ENCODE results near the gene RAD51B. TPM values are rescaled to one million over a fixed set of nuclear protein-coding genes. Genes with fewer than 3 reads are reported as not detected.
"Not testable (repeated sequence)": the region's sequence is repeated elsewhere in the genome, so short reads cannot be mapped to it uniquely, and the experiment has no call there.

The RAD51B gene
- total and polyA plus RNA-seq, 8 donors = 10.8 to 18.3 (median 14.1) TPM

DNA sequence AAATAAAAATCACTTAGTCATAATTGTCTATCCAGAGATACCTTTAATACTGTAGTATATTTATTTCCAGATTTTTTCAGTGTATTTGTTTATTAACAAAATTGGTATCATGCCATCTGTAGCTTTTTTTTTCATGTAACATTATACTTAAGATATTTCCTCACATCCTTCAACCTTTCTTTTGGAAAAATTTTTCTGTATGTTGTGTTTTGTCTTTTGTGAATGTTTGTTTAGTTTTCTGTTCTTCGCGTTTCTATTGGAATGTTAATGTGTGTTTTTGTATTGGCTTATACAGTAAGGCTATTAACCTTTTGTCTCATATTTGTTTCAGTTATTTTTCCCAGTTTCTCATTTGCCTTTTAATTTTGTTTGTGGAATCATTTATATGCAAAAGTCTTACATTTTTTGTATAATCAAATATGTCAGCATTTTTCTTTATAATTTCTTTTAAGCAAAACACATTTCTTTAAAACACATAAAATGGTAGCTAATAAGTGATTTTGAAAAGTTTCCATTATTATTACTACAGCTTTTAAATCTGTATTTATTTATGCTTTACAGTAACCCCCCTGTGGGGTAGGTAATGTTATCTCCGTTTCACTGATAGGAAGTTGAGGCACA is 433.7 kb downstream of the RAD51B start:
- Histone ChIP-seq H3K36me3 (no peaks in the 10 kb centered on the region), H3K9me3 (no peaks in the 10 kb centered on the region), H3K27me3 (no peaks in the 10 kb centered on the region), H3K4me3 (no peak overlapping the region), H3K4me1 (peaks cover 22 to 34% of the 10 kb centered on the region in 2 donors), H3K27ac (peak overlapping the region in 1 of 2 donors; percentile 15)
- ATAC-seq (no peak), DNase-seq (no peak)
- TF ChIP-seq, protein P1, sequence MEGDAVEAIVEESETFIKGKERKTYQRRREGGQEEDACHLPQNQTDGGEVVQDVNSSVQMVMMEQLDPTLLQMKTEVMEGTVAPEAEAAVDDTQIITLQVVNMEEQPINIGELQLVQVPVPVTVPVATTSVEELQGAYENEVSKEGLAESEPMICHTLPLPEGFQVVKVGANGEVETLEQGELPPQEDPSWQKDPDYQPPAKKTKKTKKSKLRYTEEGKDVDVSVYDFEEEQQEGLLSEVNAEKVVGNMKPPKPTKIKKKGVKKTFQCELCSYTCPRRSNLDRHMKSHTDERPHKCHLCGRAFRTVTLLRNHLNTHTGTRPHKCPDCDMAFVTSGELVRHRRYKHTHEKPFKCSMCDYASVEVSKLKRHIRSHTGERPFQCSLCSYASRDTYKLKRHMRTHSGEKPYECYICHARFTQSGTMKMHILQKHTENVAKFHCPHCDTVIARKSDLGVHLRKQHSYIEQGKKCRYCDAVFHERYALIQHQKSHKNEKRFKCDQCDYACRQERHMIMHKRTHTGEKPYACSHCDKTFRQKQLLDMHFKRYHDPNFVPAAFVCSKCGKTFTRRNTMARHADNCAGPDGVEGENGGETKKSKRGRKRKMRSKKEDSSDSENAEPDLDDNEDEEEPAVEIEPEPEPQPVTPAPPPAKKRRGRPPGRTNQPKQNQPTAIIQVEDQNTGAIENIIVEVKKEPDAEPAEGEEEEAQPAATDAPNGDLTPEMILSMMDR (IDR thresholded peaks at IDR 0.05) = no peak
- intact Hi-C loops (cut with DNase I) = no loop called here

DNA sequence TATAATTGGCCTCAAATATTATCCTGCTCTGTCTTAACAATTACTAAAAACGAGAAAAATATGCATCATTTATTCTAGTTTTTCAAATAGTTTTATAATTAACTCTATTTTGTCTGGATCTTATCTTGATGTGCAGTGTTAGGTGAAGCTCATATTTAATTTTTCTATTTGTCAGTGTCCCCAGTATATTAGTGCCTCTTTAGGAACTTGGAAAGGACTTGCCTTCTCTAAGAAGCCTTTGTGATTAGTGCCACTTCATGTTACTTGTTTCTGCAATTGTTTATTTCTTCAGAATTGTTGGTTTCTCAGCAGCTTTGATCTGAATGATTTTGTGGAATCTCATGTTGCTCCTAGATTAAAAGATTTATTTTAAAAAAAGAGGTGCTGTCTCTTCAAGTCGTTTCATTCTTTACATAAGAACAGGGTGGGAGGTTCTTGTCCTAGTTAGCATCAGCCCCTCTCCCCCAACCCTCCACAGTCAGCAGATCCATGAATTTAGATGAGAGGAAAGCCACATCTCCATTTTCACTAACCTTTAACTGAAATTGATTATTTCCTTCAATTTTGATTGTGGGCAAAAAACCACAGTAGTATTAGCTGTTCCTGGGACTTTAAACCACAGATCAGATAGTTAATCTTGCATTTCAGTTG is 434.4 kb downstream of the RAD51B start:
- ATAC-seq = no peak
- peaks cover 17 to 27% of the 10 kb centered on the region in 2 donors for H3K4me1 ChIP-seq
- intact Hi-C loops (cut with DNase I) = no loop called here

DNA sequence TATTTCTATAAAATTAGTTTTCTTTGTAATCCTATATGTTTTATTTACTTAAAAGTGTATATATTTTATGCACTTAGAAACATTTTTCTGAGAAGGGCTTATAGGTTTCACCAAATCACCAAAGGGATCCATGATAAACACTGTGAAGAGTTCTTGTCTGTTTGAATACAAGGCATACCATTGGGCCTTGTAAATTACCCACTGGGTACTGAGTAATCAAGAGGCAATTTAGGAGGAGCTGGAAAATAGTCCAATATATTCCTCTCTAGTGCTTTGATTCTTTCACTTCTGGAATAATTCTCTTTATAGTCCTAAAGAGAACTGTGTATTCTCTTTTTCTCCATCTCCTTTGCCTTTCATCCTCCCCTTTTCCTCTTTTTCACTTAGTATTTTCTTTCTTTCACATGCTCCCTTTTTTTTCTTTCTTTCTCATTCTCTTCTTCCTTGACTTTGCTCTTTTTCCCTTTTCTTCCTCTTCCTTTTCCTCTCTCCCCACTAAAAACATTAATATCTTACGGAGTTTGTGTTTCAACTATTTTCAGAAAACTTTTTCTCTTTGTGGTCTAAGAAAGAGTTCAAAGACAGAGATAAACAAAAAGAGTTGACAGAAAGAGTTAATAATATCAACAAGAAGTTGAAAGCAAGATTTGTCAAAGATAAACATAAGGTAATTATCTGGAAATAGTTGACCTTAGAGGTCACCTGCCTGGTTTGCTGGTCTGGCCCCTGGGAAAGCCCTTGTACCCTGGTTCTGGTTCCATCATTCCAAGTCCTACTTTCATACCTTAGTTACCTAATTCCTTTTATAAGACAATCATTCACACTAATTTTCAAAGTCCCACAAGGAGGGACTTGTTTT is 435.3 kb downstream of the RAD51B start:
- intact Hi-C loops (cut with DNase I) = no loop called here
- H3K27ac ChIP-seq = no peak overlapping the region
- H3K36me3 ChIP-seq = no peaks in the 10 kb centered on the region
- H3K4me3 ChIP-seq = no peak overlapping the region
- DNase-seq (no peak), ATAC-seq (no peak)
- TF ChIP-seq, protein P1 (IDR thresholded peaks at IDR 0.05) = no peak
- H3K27me3 ChIP-seq = no peaks in the 10 kb centered on the region
- H3K9me3 ChIP-seq = no peaks in the 10 kb centered on the region
- H3K4me1 ChIP-seq = peaks cover 12 to 19% of the 10 kb centered on the region in 2 donors

More for the DNA sequence above, 434.4 kb downstream of the RAD51B start:
- Histone ChIP-seq H3K36me3 (no peaks in the 10 kb centered on the region), H3K27me3 (no peaks in the 10 kb centered on the region), H3K4me3 (no peak overlapping the region), H3K27ac (no peak overlapping the region), H3K9me3 (no peaks in the 10 kb centered on the region)
- no peak for DNase-seq
- TF ChIP-seq, protein P1 (IDR thresholded peaks at IDR 0.05) = no peak

DNA sequence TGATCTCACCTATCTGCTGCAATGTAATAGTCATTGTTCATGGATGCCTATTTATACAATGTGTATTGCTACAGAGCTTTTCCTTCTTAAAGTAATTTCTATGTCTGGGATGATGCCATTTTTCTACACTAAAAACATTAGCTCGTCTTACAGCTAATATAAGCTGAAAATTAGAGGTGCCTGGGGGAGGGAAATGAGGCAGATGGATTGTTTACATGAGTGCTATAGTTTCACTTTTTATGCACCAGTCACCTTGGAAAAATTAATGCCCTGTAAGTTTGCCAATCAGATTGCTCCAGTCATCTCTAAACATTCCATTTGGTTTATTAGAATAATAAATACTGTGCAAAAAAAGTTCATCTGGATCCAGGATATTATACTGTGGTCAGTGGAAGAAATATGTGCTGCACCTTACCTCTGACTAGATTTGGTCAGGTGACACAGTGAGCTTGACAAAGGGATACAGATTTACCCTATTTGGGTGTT is 436.2 kb downstream of the RAD51B start:
- DNase-seq (no peak), ATAC-seq (no peak)
- TF ChIP-seq, protein P1 (IDR thresholded peaks at IDR 0.05) = no peak
- Histone ChIP-seq H3K27me3 (no peaks in the 10 kb centered on the region), H3K4me1 (peaks cover 4 to 11% of the 10 kb centered on the region in 2 donors), H3K27ac (no peak overlapping the region), H3K36me3 (no peaks in the 10 kb centered on the region), H3K4me3 (no peak overlapping the region), H3K9me3 (no peaks in the 10 kb centered on the region)
- intact Hi-C loops (cut with DNase I) = no loop called here

DNA sequence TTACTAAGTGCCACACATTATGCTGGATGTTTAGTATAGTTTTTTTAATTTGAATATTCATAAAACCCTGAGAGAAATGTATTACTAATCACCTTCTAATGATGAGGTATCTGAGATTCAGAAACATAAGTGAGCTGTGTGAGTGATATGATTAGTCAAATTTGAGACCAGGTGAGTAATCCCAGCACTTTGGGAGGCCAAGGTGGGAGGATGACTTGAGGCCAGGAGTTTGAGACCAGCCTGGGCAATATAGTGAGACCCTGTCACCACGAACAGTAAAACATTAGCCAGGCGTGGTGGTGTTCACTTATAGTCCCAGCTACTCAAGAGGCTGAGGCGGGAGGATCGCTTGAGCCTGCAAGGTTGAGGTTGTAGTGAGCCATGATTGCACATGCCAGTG is 438.4 kb downstream of the RAD51B start:
- Histone ChIP-seq H3K36me3 (no peaks in the 10 kb centered on the region), H3K4me1 (peaks cover 0 to 10% of the 10 kb centered on the region in 2 donors), H3K4me3 (no peak overlapping the region), H3K27ac (no peak overlapping the region), H3K9me3 (no peaks in the 10 kb centered on the region), H3K27me3 (no peaks in the 10 kb centered on the region)
- intact Hi-C loops (cut with DNase I) = no loop called here
- TF ChIP-seq, protein P1 (IDR thresholded peaks at IDR 0.05) = no peak
- DNase-seq = no peak
- no peak for ATAC-seq

DNA sequence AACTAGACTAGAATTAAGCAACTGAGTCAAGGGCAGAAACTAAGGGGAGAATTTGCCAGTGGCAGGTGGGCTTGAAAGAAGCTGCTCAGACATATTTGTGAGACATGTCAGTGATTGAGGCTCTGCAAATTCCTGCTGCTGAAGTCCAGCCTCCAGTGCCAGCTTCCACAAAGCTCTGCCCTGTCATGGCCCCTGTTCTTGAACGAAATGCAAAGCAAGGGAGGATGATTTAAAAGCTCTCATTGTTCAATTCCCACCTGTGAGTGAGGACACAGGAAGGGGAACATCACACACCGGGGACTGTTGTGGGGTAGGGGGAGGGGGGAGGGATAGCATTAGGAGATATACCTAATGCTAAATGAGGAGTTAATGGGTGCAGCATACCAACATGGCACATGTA is 439.4 kb downstream of the RAD51B start:
- intact Hi-C loops (cut with DNase I); H3K36me3 ChIP-seq; H3K9me3 ChIP-seq; H3K4me3 ChIP-seq; ATAC-seq; DNase-seq; H3K27ac ChIP-seq; H3K27me3 ChIP-seq: not testable (repeated sequence)
- peaks cover 0 to 10% of the 10 kb centered on the region in 2 donors for H3K4me1 ChIP-seq

All from left lung (tissue), 10 donors.